Measurements from ENCODE around the gene SYDE2. TPM values are rescaled to one million over a fixed set of nuclear protein-coding genes. Genes with fewer than 3 reads are reported as not detected.
"Not testable (repeated sequence)": the region's sequence is repeated elsewhere in the genome, so short reads cannot be mapped to it uniquely, and the experiment has no call there.

Gene SYDE2
- total RNA-seq, 1 donor from 2014 or later = 7.6 TPM

GRCh38 chr1:85144351-85144750 lies 56.5 kb downstream of the SYDE2 start:
- no peak for DNase-seq (ENCODE audit: low read depth)
- no peaks in the 10 kb centered on the region for H3K27me3 ChIP-seq (ENCODE audit: control insufficient read depth, insufficient read depth, low read length)
- no peak overlapping the region for H3K4me3 ChIP-seq (ENCODE audit: low read depth, low read length)
- no peaks in the 10 kb centered on the region for H3K36me3 ChIP-seq (ENCODE audit: control insufficient read depth, insufficient read depth, low read length)
- TF ChIP-seq CTCF (IDR thresholded peaks at IDR 0.05; ENCODE audit: insufficient read depth, low read length, poor library complexity, severe bottlenecking) = no peak

GRCh38 chr1:85142753-85143152 lies 58.1 kb downstream of the SYDE2 start:
- Histone ChIP-seq H3K4me3 (ENCODE audit: low read depth, low read length) (no peak overlapping the region), H3K36me3 (ENCODE audit: control insufficient read depth, insufficient read depth, low read length) (no peaks in the 10 kb centered on the region), H3K27me3 (ENCODE audit: control insufficient read depth, insufficient read depth, low read length) (no peaks in the 10 kb centered on the region)
- TF ChIP-seq CTCF (IDR thresholded peaks at IDR 0.05; ENCODE audit: insufficient read depth, low read length, poor library complexity, severe bottlenecking) = no peak
- no peak for DNase-seq (ENCODE audit: low read depth)

GRCh38 chr1:85138439-85138838 lies 62.4 kb downstream of the SYDE2 start:
- not testable (repeated sequence) for H3K27me3 ChIP-seq (ENCODE audit: control insufficient read depth, insufficient read depth, low read length); H3K4me3 ChIP-seq (ENCODE audit: low read depth, low read length); H3K36me3 ChIP-seq (ENCODE audit: control insufficient read depth, insufficient read depth, low read length); DNase-seq (ENCODE audit: low read depth)

GRCh38 chr1:85137660-85138059 lies 63.2 kb downstream of the SYDE2 start:
- Histone ChIP-seq H3K36me3 (ENCODE audit: control insufficient read depth, insufficient read depth, low read length) (no peaks in the 10 kb centered on the region), H3K4me3 (ENCODE audit: low read depth, low read length) (no peak overlapping the region), H3K27me3 (ENCODE audit: control insufficient read depth, insufficient read depth, low read length) (no peaks in the 10 kb centered on the region)
- peak; percentile 83 for DNase-seq (ENCODE audit: low read depth)
- TF ChIP-seq CTCF (IDR thresholded peaks at IDR 0.05; ENCODE audit: insufficient read depth, low read length, poor library complexity, severe bottlenecking) = no peak

GRCh38 chr1:85135392-85135798 lies 65.4 kb downstream of the SYDE2 start:
- no peak overlapping the region for H3K4me3 ChIP-seq (ENCODE audit: low read depth, low read length)
- DNase-seq (ENCODE audit: low read depth) = no peak
- H3K36me3 ChIP-seq (ENCODE audit: control insufficient read depth, insufficient read depth, low read length) = no peaks in the 10 kb centered on the region
- TF ChIP-seq CTCF (IDR thresholded peaks at IDR 0.05; ENCODE audit: insufficient read depth, low read length, poor library complexity, severe bottlenecking) = no peak
- no peaks in the 10 kb centered on the region for H3K27me3 ChIP-seq (ENCODE audit: control insufficient read depth, insufficient read depth, low read length)

- DNase-seq (ENCODE audit: low read depth) = peak; percentile 26
- no peak for TF ChIP-seq CTCF (IDR thresholded peaks at IDR 0.05; ENCODE audit: insufficient read depth, low read length, poor library complexity, severe bottlenecking)
- no peak overlapping the region for H3K4me3 ChIP-seq (ENCODE audit: low read depth, low read length)
- H3K36me3 ChIP-seq (ENCODE audit: control insufficient read depth, insufficient read depth, low read length) = no peaks in the 10 kb centered on the region
- no peaks in the 10 kb centered on the region for H3K27me3 ChIP-seq (ENCODE audit: control insufficient read depth, insufficient read depth, low read length)
These were observed 66.0 kb downstream of the SYDE2 start for GRCh38 chr1:85134583-85135391.
